ENCODE results near the gene FUZ.

- TF ChIP-seq POLR2A (IDR thresholded peaks at IDR 0.05) (no peak), CTCF (IDR thresholded peaks at IDR 0.05 in 8 of 11, conservative IDR thresholded peaks at IDR 0.05 in 3 of 11) (no peak)
Measured at GRCh38 chr19:49808711-49809159, 4.4 kb downstream of the FUZ start.
